ENCODE measurements around the gene ERC2.

Gene ERC2

GRCh38 chr3:56123487-56123886, 344.8 kb downstream of the ERC2 start:
- DNase-seq (ENCODE audit: low read depth in 2 of 2), result no peak

DNA sequence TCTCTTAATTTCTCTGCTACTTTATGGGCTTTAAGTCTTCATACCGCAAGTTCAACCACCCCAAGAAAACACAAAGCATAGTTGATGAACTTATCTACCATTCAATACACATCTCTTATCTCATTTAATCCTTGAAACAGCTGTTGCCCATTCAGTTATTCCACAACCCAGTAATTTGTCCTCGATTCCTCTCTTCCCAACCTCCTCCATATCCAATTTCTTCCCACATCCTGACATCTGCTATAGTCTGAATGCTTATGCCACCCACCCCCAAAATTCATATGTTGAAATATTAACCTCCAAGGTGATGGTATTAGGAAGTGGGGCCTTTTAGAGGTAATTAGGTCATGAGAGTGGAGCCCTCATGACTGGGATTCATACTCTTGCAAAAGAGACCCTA, 345.4 kb downstream of the ERC2 start:
- no peak for DNase-seq (ENCODE audit: low read depth in 2 of 2)

DNA sequence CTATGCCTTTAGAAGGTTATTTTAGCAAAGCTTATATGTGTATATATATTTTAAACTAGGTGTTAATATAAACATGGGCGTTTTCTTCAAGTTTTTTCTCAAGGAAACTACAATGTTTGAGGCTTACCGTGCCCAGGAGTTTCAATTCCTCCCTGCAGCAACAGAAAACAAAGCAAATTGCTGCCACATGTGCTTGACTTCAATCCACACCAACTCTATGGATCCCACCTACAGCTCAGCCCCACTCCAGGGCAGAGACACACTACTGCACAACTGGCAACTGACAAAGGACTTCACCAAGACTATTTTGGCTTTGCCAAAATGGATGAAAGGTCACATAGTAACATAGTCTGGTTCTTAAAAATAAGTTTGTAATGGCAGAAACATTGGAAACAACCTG, 346.6 kb downstream of the ERC2 start:
- DNase-seq (ENCODE audit: low read depth in 2 of 2), result no peak

- DNase-seq (ENCODE audit: low read depth in 2 of 2), result no peak
These were observed 348.5 kb downstream of the ERC2 start for GRCh38 chr3:56119575-56120349.

DNA sequence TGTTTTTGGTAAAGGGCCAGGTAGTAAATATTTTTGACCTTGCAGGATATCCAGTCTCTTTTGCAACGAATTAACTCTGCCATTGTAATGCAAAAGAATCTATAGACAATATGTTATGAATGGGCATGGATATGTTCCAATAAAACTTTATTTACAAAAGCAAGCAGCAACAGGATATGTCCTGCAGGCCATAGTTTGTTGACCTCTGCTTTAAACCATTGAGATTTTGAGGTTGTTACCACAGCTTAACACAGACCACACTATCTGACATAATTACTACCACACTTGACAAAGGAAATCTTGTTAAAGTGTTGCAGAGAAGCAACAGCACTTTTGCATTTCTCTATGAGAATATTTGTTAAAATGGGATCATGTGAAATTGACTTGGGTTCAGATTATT, 349.3 kb downstream of the ERC2 start:
- no peak for DNase-seq (ENCODE audit: low read depth in 2 of 2)

DNA sequence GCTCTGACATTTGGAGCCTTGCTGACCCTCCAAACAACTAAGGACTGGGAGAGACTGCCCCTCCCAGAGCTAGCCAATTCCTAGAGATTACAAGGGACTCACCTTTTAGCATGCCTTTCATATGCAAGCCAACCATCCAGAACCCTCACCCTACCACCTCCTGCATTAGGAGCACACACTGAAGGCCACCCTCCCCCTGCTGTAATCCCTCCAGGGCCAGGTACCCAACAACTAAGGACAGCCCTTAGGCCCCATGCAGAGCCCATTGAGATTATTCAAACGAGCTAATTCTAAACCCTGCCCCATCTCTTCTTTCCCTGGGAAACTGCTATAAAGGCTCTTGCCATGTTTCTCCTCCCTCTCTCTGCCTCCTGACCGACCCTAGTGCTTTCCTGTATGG, 352.6 kb downstream of the ERC2 start:
- DNase-seq (ENCODE audit: low read depth in 2 of 2), result no peak

DNA sequence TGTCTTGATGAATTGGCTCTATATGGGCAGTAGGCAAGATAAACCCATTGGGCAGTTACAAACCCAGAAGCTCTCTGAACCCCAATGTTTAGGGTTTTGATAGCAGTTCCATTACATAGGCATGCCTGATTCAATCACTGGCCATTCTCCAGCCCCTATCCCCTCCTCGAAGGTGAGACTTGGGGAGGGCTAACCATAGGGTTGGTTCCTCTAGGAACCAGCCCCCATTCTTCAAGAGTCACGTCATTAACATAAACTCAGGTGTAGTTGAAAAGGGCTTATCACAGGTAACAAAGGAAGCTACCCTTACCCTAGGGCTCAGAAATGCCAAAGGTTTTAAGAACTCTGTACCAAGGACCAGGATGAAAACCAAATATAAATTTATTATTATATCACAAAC, 353.1 kb downstream of the ERC2 start:
- DNase-seq (ENCODE audit: low read depth in 2 of 2), result no peak

DNA sequence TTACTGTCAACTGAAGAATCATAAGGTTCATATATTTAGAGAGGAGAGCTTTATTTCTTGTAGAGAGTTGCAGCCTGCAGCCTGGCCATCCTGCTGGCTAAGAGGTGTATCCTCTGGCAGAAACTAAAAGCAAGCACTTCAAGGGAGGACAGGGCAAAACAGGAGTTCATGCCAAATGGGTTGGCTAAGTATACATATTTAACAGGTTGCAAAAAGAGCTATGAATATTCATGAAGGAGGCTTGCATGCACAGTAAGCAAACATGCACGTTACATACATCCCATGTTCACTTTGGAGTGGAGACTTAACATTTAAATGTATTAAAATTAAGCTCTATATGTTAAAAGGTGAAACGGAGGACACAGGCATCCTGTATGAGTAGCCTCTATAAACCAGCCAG, 354.4 kb downstream of the ERC2 start:
- no peak for DNase-seq (ENCODE audit: low read depth in 2 of 2)

DNA sequence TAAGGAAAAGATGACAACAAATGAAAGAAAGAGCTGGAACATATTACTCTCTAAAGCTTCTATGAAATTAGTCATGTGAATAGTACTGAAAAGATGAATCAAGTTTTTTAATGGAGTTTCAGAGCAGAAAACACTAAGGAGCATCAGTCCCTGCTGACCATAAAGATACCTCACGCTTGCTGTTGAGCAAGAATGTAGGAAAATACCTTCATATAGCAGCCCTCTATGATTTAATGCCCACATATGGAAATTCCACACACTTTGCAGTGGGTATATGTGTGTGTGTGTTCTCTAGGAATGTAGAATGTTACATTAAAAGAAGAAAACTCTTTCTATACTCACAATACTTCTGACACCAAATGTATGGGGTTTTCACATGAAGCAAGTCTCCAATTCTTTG, 355.0 kb downstream of the ERC2 start:
- no peak for DNase-seq (ENCODE audit: low read depth in 2 of 2)

DNA sequence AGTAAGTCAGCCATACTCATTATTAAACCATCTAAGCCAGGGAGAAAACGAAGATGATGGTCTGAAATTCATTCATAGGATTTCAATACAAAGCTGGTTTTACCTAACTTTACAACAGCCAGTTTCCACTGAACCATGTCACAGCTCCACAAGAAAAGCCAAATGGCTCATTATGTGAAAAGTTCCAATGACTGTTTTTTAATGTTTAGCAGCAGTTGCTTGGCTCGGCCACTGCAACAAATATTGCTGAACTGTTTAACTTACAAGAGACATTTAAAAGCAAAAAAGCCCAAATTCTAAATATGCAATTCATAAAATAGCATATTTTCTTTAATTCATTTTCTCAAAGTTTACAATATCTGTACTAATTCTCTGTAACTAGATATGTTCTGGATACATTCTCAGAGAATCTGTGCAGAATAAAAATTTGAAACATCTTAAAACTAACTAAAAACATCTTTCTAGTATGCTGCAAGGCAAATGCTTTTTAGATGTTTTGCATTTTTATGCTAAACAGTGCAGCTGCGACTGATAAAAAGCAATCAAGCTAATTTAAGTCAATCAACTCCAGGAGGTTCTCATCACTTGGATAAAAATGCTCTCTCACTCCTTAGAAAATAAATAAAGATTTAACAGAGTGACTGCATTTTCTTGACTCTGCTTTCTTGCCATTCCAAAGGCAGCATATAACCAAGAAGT, 356.5 kb downstream of the ERC2 start:
- DNase-seq (ENCODE audit: low read depth in 2 of 2), result no peak

GRCh38 chr3:56110886-56111285, 357.4 kb downstream of the ERC2 start:
- DNase-seq (ENCODE audit: low read depth in 2 of 2), result no peak

DNA sequence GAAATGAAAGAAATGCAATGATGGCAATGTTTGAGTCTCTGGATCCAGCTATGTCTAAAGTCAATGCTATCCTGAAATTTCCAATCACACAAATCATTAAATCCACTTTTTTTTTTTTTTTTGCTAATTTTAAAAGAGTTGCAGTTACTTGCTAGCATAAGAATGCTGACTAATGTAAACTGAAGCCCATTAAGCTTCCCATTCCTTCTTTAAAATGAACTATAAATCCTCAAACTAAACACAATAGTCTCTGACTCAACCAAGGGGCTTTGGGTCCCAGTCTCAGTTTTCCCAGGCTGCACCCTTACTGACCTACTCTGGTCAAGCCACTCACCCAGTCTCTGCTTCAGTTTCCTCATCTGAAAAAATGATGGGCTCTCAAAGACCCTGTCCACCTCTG, 361.1 kb downstream of the ERC2 start:
- no peak for DNase-seq (ENCODE audit: low read depth in 2 of 2)

GRCh38 chr3:56102032-56102431, 366.2 kb downstream of the ERC2 start:
- DNase-seq (ENCODE audit: low read depth in 2 of 2), result no peak

GRCh38 chr3:56101576-56101975, 366.7 kb downstream of the ERC2 start:
- no peak for DNase-seq (ENCODE audit: low read depth in 2 of 2)

- no peak for DNase-seq (ENCODE audit: low read depth in 2 of 2)
These were observed 371.3 kb downstream of the ERC2 start for GRCh38 chr3:56096999-56097398.

GRCh38 chr3:56094170-56094569, 374.1 kb downstream of the ERC2 start:
- no peak for DNase-seq (ENCODE audit: low read depth in 2 of 2)

GRCh38 chr3:56089739-56090138, 378.5 kb downstream of the ERC2 start:
- DNase-seq (ENCODE audit: low read depth in 2 of 2), result no peak

DNA sequence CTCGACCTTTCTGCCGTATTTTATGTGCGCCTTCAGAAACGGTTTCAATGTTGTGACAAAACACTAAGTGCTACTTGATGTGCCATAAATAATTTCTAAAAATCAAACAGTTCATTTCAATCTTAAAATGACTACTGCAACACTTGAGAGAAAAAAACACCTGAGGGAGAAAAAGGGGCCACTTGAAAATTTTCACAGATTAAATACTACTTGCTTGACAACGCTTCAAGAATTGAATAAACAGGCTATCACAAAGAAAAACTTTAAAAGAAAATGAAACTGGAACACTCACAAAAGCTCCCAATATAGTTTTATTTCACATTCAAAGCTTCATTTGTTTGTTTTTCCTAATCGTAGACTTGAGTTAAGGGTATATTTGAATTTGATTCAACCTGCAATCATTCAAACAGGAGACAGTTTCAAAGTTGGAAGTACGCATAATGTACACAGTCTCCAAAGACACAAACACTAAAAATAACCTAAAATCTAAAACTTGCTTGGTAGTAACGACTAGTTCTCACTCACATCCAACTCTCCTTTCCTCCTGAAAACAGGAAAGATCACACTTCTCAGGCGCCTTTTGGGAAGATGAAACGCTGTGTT, 380.7 kb downstream of the ERC2 start:
- no peak for DNase-seq (ENCODE audit: low read depth in 2 of 2)

DNA sequence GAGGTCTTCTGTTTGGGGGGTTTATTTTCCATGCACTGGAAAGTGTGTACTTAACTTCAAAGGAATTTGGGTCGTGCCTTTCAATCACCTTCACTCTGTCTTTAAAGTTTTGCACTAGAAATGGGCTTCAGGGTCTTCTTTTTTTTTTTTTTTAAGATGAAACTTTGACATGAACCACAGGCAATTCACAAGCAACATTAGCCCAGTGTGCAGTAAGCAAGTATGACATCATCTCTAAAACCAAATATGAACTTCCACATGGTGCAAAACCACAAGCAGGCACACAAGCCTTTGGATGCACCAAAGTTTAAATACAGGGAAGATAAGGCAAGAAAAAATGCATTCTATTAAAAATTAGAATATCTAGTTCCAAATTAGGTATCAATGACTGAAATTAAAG, 381.9 kb downstream of the ERC2 start:
- DNase-seq (ENCODE audit: low read depth in 2 of 2), result no peak

DNA sequence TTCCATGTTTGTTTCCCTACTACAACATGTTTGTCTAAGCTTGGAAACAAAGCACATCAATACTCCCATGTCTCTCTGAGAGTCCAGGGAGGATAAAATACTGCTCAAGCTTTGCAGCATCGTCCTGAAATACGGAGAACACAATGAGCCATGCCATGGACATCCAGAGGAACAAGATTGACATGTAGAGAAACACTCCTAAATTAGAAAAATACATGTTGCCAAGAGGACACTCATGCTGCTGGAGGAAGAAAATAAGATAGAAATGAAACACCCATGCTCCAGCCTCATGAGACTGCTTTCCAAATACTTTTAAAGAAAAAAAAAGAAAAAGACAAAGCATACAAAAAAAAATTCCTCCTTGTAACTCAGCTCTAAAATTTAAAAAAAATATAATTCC, 387.0 kb downstream of the ERC2 start:
- no peak for DNase-seq (ENCODE audit: low read depth in 2 of 2)

DNA sequence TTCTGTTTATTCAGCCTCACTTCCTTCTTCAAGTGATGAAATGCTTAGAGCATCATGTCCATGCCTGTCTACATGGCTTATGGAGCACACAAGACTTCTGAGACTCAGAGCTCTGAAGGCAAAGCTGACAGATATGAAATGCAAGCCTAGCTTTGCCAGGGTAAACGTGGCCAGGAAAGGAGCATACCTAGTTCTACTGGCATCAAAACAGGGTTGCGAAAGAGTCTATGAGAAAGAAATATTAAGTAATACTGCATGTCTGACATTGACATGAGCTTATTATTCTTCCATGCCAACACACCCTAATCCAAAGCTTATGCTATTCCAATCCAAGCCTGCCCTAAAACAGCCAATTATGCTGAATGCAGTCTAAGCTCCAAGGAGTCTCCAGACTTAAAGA, 391.5 kb downstream of the ERC2 start:
- DNase-seq (ENCODE audit: low read depth in 2 of 2), result no peak

DNA sequence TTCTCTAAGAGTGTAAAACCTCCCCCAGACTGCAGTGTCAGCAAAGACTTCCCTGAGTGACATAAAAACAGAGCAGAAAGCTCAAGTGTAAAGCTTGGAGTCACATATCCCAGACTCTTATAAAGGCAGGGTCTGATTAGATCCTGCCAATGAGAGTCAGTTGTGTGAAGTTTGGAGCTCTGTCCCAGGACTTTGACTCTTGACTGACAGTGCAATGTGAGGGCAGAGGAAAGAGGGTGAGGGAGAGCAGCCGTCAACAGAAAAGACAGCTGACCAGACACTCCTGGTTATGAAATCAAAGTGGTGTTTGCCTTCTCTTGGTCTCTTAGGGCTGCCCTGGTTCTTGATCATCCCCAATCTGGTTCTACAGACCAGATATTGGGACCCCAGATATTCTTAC, 393.2 kb downstream of the ERC2 start:
- no peak for DNase-seq (ENCODE audit: low read depth in 2 of 2)

DNA sequence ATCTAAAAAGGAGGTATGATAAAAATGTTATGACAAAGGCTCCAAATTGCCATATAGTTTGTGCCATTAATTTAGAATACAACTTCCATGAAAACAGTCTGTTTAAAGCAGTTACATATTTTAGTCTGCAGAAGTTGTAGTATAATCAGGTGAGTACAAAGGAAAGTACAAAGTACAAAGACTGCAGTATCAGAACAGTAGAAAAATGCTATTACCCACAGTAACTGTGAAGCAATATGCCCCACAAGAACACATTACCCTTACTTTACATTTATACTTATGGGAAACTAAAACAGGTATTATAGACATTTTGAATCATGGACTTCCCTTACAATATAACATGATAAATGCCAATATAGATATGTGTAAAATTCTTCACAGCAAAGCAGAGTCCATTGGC, 398.5 kb downstream of the ERC2 start:
- DNase-seq (ENCODE audit: low read depth in 2 of 2), result no peak

Data from stimulated activated CD4-positive, alpha-beta T cell treated with anti-CD3 and anti-CD28 coated beads, Interleukin-1b, Interleukin-23, amount 100 ng/mL, for 1 hour (primary cell).